Vagina (tissue), 2 donors: ENCODE data around the gene TMEM179. TPM values are rescaled to one million over a fixed set of nuclear protein-coding genes. Genes with fewer than 3 reads are reported as not detected.

Source experiments
- DNase-seq, 2 donors: peaks; one replicate each; pipeline ENCODE4 v3.0.0-alpha.2; 2017; ENCODE audit errors: extremely low spot score in 2 of 2
- H3K27ac ChIP-seq: fragments of 200-600 bp; sonication (generic); one replicate; pipeline ENCODE4 v1.5.1; 2019
- H3K27me3 ChIP-seq: fragments of 200-600 bp; sonication (generic); one replicate; pipeline ENCODE4 v1.5.1; 2019
- H3K36me3 ChIP-seq, 2 donors: fragments of 200-600 bp; sonication (generic); one replicate each; pipeline ENCODE4 v1.5.1; 2017 to 2019
- H3K4me1 ChIP-seq: fragments of 200-600 bp; sonication (generic); one replicate; pipeline ENCODE4 v1.5.1; 2019
- H3K4me3 ChIP-seq, 2 donors: fragments of 200-600 bp; sonication (generic); 1 replicate in 1 of 2; 2 replicates in 1 of 2; pipeline ENCODE4 v1.5.1; 2016 to 2019
- H3K9me3 ChIP-seq: fragments of 200-600 bp; sonication (generic); one replicate; pipeline ENCODE4 v1.5.1; 2019
- POLR2A ChIP-seq, 2 donors: fragments of 450-650 bp; IDR thresholded peaks; one replicate each; pipeline ENCODE4 v1.6.1; 2017; ENCODE audit warnings: antibody characterized with exemption in 2 of 2, mild to moderate bottlenecking in 2 of 2, moderate library complexity in 2 of 2
- POLR2AphosphoS5 ChIP-seq, 2 donors: sonication (generic); formaldehyde crosslinking; IDR thresholded peaks; one replicate each; pipeline ENCODE4 v1.9.0; 2017; ENCODE audit warnings: antibody characterized with exemption in 2 of 2, mild to moderate bottlenecking in 2 of 2, low read depth in 1 of 2; ENCODE audit not compliant: insufficient read depth in 1 of 2
- intact Hi-C: fragments of 100-400 bp; cut with DNase I; formaldehyde crosslinking; loops from one replicate; pipeline ENCODE4 v1.15.1; 2023
- total RNA-seq: library from RNA; depleted of rRNA; stranded (reverse); fragments of >200 nt; gene quantifications from one replicate; pipeline ENCODE4 v1.2.3, GENCODE V29; 2016
- TF ChIP-seq, protein P1 (sequence below), 3 experiments: fragments of 450-650 bp in 2 of 3; fragments of 200-600 bp in 1 of 3; sonication (generic) in 1 of 3; IDR thresholded peaks; one replicate each; pipeline ENCODE4 v1.5.1; 2017 to 2019; ENCODE audit warnings: antibody characterized with exemption in 3 of 3, mild to moderate bottlenecking in 2 of 3, moderate library complexity in 2 of 3

The TMEM179 gene
- total RNA-seq, 1 donor from 2014 or later: 7.9 TPM

DNA sequence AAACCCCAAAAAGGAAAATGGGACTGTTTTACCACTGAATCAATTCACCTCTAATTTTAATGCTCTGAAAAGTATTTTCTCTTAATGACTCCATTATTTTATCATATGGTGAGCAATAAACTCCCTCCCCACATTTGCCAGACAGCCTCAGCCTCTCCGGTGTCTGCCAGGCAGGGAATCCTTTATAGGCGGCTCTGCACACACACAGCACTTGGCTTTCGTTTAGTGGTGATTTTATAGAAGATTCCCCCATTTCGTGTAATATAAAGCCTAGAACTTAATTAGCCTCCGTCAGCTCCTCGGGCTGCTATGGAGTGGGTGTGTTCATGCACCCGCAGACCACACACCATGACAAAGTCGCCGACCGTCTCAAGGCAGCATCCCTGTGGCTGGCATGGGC is 35.1 kb downstream of the TMEM179 start:
- Histone ChIP-seq H3K27me3 (peaks cover 3% of the 10 kb centered on the region), H3K27ac (no peak overlapping the region), H3K9me3 (no peaks in the 10 kb centered on the region), H3K36me3 (no peaks in the 10 kb centered on the region), H3K4me3 (no peak overlapping the region), H3K4me1 (peaks cover 2% of the 10 kb centered on the region)
- intact Hi-C loops: loop anchor here (10.0 kb wide), 2 partner anchors 435 to 485 kb away; partner anchors contain the start of genes ASPG and KIF26A
- TF ChIP-seq, protein P1, sequence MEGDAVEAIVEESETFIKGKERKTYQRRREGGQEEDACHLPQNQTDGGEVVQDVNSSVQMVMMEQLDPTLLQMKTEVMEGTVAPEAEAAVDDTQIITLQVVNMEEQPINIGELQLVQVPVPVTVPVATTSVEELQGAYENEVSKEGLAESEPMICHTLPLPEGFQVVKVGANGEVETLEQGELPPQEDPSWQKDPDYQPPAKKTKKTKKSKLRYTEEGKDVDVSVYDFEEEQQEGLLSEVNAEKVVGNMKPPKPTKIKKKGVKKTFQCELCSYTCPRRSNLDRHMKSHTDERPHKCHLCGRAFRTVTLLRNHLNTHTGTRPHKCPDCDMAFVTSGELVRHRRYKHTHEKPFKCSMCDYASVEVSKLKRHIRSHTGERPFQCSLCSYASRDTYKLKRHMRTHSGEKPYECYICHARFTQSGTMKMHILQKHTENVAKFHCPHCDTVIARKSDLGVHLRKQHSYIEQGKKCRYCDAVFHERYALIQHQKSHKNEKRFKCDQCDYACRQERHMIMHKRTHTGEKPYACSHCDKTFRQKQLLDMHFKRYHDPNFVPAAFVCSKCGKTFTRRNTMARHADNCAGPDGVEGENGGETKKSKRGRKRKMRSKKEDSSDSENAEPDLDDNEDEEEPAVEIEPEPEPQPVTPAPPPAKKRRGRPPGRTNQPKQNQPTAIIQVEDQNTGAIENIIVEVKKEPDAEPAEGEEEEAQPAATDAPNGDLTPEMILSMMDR (IDR thresholded peaks at IDR 0.05): no peak
- TF ChIP-seq POLR2A (IDR thresholded peaks at IDR 0.05) (no peak), POLR2AphosphoS5 (IDR thresholded peaks at IDR 0.05; ENCODE audit: insufficient read depth in 1 of 2, low read depth in 1 of 2) (no peak)
- no peak for DNase-seq

DNA sequence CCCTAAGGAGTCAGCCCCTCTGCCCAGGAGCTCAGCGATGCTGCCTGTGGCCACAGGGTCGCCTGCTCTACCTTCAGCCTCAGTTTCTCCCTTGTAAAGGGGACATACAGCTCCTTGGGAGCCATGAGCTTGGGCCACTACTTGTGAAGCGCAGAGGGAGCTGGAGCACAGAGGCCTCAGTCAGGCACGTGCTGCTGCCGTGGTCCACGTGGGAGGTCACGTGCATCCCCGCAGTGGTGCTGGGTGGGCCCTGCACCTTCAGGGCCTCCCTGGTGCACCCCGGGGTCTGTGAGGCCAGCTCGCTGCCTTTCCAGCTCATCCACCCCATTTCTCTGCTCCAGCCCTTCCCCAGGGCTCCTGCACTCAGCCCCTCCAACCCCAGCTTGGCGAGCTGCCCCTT is 36.0 kb downstream of the TMEM179 start:
- TF ChIP-seq, protein P1 (IDR thresholded peaks at IDR 0.05): no peak
- TF ChIP-seq POLR2AphosphoS5 (IDR thresholded peaks at IDR 0.05; ENCODE audit: insufficient read depth in 1 of 2, low read depth in 1 of 2): no peak
- no peak for TF ChIP-seq POLR2A (IDR thresholded peaks at IDR 0.05)
- no peaks in the 10 kb centered on the region for H3K9me3 ChIP-seq
- no peak for DNase-seq
- no peaks in the 10 kb centered on the region for H3K36me3 ChIP-seq
- H3K4me1 ChIP-seq: peaks cover 9% of the 10 kb centered on the region
- no peak overlapping the region for H3K4me3 ChIP-seq
- peaks cover 3% of the 10 kb centered on the region for H3K27me3 ChIP-seq
- intact Hi-C loops: loop anchor here (10.0 kb wide), 2 partner anchors 434 to 484 kb away; partner anchors contain the start of genes ASPG and KIF26A
- no peak overlapping the region for H3K27ac ChIP-seq

DNA sequence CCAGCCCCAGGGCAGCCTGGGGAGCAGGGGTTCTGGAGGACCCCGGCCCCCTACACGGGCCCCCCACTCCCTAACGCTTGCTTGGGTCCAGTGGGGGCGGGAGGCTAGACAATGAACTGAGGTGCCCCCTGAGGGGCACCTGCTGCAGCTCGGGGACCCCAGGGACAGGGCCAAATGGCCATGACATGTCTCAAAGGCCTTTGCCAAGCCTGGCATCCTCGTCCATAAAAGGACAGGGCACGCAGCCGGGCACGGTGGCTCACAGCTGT is 36.7 kb downstream of the TMEM179 start:
- intact Hi-C loops: loop anchor here (10.0 kb wide), 2 partner anchors 433 to 483 kb away; partner anchors contain the start of genes ASPG and KIF26A
- H3K9me3 ChIP-seq: no peaks in the 10 kb centered on the region
- no peak overlapping the region for H3K4me3 ChIP-seq
- H3K36me3 ChIP-seq: no peaks in the 10 kb centered on the region
- H3K27ac ChIP-seq: no peak overlapping the region
- TF ChIP-seq POLR2A (IDR thresholded peaks at IDR 0.05) (no peak), POLR2AphosphoS5 (IDR thresholded peaks at IDR 0.05; ENCODE audit: insufficient read depth in 1 of 2, low read depth in 1 of 2) (no peak)
- TF ChIP-seq, protein P1 (IDR thresholded peaks at IDR 0.05): no peak
- DNase-seq: no peak
- peaks cover 12% of the 10 kb centered on the region for H3K4me1 ChIP-seq
- peaks cover 3% of the 10 kb centered on the region for H3K27me3 ChIP-seq

DNA sequence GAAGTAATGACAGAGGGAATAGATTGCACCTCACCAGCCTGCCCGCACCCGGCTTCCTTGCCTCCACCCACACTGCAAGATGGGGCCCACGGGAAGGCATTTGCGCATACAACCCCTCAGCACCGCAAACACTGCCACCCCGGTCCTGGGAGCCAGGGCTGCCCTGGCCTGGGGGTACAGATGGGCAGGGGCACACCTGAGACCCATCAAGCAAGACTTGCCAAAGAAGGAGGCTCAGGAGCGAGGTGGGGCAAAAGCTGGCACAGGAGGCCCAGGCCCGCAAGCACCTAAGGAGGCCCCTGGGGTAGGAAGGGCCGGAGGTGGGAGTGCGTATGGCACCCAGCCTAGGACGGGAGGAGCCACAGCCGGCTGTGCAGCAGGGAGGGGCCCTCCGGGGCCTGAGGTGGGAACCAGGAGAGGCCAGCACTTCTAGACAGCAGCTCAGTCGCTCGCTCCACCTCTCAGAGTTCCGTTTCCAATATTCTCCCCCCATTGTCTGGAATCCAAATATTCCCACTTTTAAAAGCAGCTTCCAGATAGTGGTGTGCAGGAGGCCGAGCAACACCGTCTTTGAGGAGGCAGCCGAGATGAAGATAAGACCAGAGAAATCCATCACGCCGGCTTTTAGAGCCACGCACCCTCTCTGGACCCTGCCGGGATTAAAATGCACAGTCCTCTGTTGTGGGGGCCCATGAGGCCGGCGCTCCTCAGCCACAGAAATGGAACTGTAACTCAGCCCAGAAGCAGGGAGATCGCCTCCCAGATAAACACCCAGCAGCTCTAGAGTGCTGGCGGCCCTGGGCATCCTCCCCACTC is 37.2 kb downstream of the TMEM179 start:
- Histone ChIP-seq H3K9me3 (no peaks in the 10 kb centered on the region), H3K27me3 (peaks cover 3% of the 10 kb centered on the region), H3K4me3 (no peak overlapping the region), H3K27ac (no peak overlapping the region), H3K36me3 (no peaks in the 10 kb centered on the region), H3K4me1 (peaks cover 12% of the 10 kb centered on the region)
- intact Hi-C loops: loop anchor here (10.0 kb wide), 2 partner anchors 433 to 483 kb away; partner anchors contain the start of genes ASPG and KIF26A
- no peak for DNase-seq
- TF ChIP-seq, protein P1 (IDR thresholded peaks at IDR 0.05): no peak
- TF ChIP-seq POLR2AphosphoS5 (IDR thresholded peaks at IDR 0.05; ENCODE audit: insufficient read depth in 1 of 2, low read depth in 1 of 2) (no peak), POLR2A (IDR thresholded peaks at IDR 0.05) (no peak)
